GM21515 (cell line): ENCODE results near the gene ABCG5.
A peak's percentile ranks its signal among the peaks of the same experiment; 100 is the strongest.

ENCODE experiments used
- ATAC-seq: cut with Tn5 transposase; IDR thresholded peaks from one replicate; pipeline ENCODE4 v1.9.1; 2021; ENCODE audit not compliant: unreplicated experiment

The ABCG5 gene

DNA sequence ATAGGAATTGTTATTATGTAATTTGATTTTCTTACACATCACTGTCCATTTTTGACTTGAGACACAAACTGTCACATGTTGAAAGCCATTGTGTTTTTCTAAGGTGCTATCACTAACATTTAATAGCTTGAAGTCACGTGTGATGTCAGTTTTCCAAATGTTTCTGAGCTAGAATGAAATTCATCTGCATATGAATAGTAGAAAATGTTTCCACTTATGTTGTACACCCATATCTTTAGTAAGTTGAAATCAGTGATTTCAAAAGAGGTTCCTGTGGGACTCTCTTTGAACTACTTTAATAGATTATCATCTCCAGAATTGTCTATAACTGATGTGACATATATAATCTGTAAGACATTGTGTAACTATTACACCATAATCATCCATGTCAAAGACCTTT is 27.8 kb downstream of the ABCG5 start:
- ATAC-seq = no peak

DNA sequence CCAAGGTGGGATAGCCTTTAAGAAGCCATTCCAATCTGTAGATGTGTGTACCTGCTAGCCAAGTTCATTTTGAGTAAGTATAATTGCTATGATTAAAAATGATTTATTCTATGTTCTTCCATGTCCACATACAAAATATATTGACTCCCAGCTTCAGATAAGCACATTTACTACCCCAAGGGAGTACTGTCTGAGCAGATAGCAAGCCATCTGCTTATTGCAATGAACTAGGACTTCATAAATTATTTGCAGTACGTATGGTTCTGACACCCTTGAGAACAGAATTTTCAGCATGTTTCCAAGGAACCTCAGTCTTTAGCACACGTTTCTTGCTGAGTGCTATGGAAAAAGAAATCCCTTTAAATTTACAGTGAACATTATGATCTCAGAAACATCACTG is 28.2 kb downstream of the ABCG5 start:
- ATAC-seq = no peak

DNA sequence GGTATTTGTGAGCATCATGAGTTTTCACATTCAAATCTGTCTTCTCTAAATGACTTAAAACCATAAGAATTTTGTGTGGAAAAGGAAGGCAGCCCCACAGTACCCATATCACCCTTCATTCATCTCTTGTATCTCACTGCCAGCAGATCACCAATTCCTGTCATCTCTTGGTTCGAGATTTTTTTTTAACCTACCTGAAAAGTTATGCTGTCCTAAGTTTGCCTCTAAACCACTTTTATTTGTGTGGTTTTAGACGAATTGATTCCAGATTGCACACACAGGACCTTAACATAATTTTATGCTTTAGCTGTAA is 32.0 kb downstream of the ABCG5 start:
- no peak for ATAC-seq

DNA sequence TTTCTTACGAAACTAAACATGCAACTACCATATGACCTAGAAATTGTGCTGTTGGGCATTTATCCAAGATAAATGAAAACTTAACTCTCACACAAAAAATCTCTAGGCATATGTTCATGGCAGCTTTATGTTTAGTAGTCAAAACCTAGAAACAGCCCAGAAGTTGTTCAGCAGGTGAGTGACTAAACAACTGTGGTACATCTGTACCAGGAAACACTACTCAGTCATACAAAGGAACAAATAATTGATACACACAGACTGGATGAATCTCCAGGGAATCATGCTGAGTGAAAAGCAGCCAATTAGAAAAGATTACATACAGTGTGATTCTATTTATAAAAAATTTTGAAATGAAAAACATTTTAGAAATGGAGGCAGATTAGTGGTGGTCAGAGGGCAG is 35.5 kb downstream of the ABCG5 start:
- no peak for ATAC-seq

DNA sequence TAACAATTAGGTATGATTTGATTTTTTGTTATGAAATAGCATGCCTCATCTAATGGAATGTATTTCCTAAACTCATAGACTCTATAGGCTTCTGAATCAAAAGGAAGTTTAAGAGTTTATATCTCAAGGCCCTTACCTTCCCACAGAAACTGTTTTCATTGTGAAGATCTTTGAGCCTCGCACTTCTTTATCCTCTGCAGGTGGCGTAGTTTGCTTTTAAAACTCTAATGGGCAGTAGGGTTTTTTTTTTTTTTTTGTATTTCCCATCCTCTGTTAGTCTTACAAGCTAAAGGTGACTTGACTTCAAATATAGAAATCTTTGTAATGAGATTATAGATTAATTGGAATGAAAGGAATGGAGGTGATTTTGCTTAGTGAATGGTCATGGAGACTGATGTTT is 36.5 kb downstream of the ABCG5 start:
- no peak for ATAC-seq

DNA sequence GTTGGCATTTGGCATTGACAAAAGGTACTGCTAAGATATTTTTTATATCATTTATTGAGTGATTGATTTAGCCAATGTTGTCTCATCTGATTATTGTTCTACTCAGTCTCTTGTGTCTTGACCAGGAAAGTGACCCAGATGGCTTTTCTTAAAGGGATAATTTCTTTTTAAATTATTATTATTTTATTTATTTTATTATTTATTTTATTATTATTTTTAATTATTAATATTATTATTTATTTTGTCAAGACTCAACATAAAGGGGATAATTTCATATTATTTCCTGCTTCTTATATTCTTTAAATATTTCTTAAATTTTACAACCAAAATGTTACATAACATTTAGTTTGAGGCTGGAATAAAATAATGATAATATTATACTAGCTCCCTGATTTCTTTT is 37.7 kb downstream of the ABCG5 start:
- no peak for ATAC-seq

DNA sequence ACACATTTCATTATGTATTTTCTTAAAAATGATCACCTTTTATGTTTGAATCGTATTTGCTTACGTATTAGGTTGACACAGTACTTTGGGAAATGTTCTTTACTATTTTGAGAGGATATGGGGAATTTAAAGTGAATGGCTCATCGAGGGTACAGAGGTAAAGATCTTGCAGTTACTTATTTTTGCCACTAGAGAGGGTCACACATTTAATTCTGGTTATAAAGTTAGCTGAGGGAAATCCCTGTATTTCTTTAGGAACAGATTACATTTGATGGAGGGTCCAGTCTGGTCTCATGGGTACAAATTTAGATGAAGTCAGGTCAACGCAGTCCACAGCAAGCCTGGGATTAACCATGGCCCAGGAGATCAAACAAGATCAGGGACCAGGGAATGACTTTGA is 40.3 kb downstream of the ABCG5 start:
- ATAC-seq = no peak

DNA sequence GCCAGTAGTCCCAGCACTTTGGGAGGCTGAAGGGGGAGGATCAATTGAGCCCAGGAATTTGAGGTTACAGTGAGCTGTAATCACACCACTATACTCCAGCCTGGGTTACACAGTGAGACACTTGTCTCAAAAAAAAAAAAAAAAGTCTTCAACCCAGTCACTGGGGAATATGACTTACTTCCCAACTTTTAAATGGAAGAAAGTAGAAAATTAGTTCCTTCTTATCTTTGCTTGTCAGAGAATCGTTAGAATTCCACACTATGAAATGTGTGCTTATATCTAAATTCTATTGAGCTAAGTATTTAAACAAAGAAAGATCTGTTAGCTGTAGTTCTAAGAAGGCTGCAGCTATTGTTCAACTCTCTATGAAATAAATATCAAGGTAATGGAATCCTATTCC is 42.4 kb downstream of the ABCG5 start:
- ATAC-seq = no peak

DNA sequence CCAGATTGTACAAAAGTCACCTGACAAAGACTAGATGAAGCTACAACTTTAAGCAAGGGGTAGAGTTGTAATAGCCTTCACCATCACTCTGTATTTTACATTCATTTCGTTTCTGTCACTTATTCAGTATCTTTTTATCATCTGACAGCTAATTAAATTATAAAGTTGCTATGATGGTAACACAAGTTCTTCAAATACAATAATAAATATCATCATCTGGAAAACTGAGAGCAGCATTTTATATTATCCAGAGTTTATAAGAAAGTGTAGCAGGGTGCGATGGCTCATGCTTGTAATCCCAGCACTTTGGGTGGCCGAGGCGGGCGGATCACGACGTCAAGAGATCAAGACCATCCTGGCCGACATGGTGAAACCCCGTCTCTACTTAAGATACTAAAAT is 43.7 kb downstream of the ABCG5 start:
- ATAC-seq = no peak

DNA sequence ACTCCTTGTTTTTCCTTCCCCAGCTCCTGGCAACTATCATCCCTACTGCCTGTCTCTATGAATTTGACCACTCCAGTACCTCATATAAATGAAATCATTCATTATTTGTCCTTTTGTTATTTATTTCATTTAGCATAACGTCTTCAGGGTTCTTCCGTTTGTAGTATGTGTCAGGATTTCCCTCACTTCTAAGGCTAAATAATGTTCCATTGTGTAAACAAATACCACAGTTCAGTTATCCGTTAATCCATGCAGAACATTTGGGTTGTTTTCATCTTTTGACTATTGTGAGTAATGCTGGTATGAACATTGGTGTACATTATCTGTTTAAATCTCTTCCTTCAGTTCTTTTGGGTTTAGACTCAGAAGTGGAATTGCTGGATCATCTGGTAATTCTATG is 46.0 kb downstream of the ABCG5 start:
- no peak for ATAC-seq

DNA sequence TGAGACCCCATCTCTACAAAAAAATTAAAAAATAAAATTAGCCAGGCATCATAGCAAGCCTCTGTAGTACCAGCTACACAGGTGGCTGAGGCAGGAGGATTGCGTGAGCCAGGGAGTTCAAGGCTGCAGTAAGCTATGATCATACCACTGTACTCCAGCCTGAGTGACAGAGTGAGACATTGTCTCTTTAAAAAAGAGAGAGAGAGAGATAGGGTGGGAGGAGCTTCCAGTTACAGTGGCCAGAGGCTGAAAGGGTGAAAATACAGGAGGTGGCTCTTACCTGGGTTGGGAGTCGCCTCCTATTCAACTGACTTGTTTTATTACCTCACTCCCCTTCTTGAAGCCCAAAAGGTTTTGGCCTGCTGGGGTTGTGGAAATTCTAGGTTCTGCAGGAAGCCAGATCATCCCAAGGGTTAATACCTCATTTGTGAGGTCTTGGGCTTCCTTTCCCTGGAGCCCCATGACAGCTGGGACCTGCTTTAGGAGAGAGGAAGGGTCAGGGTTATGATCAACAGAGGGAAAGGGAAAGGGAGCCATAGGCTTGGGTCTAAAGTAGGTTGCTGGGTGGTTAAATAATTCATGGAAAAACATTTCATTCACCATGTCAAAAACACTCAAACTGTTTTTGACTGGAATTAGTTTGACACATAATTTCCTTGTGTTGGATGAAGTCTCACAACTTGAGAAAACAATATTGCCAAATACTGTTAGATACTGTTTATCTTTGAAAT is 47.4 kb downstream of the ABCG5 start:
- ATAC-seq = no peak

DNA sequence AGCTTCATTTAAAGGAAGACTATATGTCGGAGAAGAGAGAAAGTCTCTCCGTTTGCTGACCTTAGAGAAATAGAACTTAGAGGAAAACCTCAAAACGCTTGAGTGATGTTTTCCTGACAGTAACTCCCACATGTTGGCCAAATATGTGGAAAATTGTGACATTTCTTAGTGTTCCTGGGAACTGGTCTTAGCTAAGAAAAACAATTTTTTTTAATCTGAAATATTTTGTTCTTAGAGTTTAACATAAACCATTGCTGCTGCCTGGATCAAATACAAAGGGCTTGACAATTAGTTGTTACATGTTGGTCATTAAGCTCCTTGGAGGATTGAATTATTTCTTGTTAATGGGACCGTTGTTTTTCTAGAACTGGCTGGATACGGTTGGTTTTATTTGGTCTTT is 48.5 kb downstream of the ABCG5 start:
- no peak for ATAC-seq

DNA sequence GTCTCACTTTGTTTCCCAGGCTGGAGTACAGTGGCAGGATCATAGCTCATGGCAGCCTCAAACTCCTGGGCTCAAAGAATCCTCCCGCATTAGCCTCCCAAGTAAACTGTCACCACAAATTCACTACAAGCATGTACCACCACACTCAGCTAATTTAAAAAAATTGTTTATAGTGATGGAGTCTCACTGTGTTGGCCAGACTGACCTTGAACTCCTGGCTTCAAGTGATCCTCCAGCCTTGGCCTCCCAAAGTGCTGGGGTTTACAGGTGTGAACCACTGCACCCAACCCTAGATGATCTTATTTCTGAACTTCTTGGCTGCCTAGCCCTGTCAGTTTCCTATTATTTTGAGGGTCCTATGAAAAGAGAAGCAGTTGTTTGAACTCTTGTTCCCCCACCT is 50.0 kb downstream of the ABCG5 start:
- no peak for ATAC-seq

DNA sequence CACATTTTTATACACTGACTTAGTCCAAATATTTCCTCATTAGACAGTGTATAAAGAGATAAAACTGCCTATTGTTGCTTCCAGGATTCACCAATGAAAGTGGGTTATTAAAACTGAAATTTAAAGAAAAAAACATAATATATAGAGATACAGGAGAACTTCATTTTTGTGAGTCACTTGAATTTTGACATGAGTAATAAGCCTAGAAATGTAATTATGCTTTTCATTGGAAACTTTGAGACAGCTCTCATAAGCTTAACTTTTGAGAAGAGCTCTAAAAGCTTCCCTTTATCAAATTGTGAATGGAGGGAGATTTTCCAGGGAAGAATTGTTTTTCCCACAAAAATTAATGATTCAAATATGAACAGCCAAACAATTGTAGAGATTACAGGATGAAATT is 50.7 kb downstream of the ABCG5 start:
- no peak for ATAC-seq

DNA sequence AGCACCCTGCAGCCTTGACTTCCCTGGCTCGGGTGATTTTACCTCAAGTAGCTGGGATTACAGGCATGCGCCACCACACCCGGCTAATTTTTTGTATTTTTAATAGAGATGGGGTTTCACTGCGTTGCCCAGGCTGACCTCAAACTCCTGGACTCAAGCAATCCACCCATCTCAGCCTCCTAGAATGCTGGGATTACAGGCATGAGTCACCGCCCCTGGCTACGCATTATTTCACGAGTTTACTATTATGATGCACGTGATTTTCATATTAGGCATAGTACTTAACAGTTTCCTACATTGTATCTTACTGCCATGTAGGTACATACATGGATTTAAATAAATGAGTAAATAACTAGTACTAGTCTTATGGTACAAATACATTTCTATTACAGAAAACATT is 60.4 kb downstream of the ABCG5 start:
- ATAC-seq = no peak

DNA sequence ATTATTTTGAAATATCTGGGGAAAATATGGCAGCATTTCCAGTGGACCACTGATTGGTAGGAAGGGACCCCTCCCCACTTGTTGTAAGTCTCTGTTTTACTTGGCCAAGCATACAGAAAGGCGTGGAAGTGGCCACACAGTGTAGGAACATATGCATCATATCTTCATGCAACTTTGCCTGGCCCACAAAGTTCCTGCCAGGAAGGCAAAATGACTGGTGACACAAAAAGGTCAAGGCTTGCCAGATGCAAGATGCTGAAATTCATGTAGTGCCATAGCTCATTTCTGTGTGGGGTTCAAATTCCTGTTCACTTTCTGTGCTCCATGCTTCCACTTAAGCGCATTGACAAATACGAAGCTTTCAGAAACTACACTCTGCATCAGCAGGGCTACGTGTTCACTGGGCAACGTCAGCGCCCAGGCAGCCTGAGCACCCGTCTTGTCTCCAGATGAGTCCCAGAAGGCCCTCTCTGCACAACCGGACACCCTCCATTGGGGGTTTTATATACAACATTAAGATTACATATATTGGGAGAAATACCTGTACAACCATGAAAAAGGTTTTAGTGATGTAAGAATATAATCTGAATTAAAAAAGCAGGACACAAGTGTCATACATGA is 61.2 kb downstream of the ABCG5 start:
- ATAC-seq = no peak

DNA sequence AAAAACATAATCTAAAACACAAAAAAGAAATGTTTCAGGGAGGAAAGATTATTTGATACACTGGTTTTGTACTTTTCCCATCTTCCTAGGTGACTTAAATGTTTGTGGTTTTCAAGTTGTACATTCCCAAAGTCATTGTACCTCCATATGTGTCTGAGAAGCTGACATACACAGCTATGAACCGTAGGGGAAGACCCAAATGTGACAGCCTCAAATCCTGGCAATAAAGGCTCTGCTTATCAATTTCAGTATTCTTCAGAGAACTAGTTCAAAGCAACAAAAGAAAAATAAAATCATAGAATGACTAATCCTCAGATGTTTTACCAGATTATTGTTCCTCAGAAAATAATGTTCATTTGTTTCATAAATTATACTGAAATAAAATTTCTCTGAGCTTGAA is 62.3 kb downstream of the ABCG5 start:
- no peak for ATAC-seq

DNA sequence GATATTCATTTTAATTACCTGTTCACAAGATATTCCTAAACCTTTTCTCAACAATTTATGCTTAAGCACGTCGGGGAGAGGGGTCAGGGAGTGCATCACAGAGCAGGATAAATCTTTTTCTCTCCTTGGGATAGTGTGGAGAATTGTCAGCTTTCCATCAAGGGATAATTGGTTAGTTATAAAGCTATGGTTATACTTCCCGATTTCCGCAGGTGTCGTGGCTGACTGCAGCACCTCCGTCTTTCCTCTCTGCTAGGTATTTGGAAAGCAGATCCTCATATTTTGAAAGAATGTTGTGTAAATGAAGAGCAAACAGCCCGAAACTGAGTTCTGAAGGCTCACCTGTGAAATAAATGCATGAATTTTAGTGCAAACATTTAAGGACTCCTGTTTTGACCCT is 64.0 kb downstream of the ABCG5 start:
- ATAC-seq = no peak

DNA sequence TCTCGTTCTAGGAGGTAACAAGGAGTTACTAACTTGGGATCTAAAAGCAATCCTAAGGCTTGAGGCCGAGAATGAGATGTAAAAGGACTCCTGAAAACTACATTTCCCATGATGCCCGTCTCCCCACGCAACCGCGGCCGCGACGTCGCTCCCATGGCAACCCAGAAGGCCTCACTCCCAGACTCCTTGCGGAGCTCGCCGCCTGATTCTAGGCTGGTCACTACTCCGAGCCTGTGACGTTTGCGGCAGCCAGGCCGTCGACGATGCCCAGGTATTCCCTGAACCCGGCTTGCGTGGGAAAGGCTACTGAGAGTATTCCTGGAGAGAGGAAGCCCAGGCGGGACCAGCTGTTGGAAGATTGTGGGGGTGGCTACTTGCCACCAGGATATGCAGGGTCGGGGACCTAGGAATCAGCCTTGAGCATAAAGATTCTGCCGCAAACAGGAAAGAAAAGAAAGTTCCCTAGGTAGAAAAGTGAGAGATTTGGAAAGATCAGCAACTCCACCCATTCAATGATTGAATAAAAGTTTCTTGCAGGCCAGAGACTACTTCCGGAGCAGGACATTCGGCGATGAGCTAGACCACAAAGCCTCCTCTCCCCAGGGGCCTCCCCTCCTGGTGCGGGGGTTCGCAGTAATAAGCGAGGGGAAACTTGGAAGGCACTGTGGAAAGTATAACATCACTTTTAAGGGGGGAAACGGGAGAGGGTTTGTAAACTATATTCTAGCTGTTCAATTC is 64.6 kb downstream of the ABCG5 start, which contains the start of gene DYNC2LI1:
Gene DYNC2LI1, plus strand, starts transcription at position 164 of the 738 bp plus-strand sequence. Its CDS starts 100 bp downstream, at position 264.
- ATAC-seq = peak; percentile 100

DNA sequence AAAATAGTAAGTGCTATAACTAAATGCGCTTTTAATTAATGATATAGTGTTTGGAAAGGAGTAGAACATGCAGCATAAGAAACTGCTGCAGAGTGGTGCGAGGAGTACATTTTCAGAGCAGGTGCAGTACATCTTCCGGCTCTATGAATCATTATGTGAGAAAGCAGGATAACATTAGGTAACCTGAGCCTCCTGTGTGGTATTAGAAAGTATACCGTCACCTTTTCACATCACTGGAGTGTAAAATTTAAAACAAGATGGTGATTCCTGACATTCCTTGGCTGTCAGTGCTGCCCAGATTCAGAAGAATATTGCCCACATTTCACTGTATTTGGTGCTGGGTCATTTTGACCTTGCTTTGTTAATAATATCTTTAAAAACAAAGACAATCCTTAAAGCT is 72.6 kb downstream of the ABCG5 start:
- no peak for ATAC-seq

DNA sequence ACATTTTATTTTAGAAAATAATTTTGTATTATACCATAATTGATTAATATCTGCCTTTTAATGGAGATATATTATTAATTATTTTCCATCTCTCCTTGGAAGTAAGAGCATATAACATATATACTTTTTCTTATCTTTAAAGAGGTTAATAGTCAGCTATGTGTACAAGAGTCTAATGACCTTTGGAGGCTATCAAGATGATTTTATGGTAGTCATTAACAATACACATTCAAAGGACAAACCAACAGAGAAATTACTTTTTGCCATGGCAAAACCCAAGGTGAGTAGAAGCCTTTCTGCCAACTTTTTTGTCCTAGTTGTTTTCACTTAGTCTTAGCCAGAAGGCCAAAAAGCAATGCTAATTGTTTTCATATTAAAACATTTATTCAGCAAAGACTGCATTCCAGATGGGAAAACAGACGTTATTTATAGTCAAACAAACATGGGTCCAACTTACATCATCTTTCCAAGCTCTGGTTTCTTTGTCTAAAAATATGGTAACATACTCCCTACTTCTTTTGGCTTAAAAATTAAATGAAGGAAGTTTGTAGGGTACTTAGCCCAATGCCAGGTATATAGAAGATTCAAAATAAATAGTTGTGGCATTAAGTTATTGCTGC is 74.4 kb downstream of the ABCG5 start:
- no peak for ATAC-seq

DNA sequence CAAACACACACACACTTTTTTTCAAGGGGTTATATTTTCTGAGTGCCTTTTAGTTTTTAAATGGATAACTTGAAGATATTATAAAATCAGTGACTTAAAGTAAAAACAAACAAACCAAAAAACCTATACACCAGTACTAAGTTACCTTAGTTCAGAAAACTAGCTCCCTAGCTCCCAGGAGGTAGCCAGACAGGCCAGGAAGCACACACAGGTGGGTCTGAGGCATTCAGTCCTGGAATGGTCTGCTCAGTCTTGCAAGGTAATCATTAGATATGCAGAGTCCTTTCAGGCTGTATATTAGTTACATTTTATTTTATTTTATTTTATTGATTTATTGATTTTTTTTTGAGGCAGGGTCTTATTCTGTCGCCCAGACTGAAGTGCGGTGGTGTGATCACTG is 75.5 kb downstream of the ABCG5 start:
- no peak for ATAC-seq
